Measurements from ENCODE around the gene SLC5A7.

Gene SLC5A7

DNA sequence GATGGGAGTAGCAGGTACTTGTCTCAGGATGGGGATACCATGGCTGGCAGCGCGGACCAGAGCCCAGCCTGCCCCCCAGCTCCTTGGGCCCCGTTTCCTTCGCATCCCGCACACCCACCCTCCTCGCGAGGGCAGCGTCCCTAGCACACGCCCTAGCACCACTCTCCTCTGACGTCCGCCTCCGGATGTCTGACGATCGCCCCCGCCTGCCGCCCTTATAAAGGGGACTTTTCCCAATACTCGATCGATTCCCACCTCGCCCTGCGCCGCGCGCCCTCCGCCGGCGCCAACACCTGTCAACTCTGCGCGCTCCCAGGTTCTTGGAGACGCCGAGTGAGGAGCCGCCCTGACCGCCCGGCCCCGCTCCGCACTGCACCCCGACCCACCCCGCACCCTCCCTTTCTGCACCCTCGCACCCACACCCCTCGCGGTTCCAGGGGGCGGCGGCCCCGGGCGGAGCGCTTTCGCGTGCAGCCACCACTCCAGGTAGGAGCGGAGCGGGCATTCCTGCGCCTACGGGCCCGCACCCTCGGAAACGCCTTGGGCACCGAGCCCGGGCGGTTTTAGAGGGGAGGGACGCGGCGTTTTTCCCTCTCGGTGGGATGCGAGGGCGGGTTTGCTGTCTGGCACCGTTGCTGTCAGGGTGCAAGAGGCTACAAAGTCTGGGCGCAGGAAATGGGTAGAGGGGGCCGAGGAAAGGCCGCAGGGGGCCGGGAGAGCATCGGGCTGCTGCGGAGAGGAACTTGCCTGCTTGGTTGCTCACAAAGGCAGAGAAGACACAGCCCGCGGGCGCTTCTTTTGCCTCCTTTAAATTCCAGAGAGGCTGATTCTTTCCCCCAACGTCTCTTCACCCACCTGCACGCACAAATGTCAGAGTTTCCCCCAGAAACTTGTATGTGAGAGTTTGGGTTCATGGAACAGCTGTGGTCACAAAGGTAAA is at the start of gene SLC5A7:
SLC5A7 (plus strand) TSS at position 247 of the 940 bp plus-strand sequence. CDS start 1,632 bp downstream, outside the sequence.
- DNase-seq (ENCODE audit: low read depth in 3 of 3) = no peak

DNA sequence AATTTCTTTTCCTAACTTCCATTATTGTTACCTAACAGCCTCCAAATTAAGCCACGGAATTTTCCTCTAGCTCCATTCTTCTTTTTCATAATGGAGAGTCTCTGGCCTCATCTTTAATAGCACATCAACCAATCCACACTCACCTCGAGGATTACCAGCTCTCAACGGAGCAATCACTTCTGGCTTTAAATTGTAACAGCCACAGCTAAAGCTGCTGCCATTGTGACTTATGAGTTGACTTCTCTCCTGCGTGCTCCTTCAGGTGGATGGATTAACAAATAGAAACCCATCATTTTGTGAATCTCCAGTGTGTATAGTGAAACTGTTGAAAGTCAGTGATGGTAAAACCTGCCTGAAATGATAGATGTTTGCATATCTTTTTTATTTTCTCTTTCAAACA is 24.9 kb upstream of the SLC5A7 start:
- no peak for DNase-seq (ENCODE audit: low read depth in 3 of 3)

DNA sequence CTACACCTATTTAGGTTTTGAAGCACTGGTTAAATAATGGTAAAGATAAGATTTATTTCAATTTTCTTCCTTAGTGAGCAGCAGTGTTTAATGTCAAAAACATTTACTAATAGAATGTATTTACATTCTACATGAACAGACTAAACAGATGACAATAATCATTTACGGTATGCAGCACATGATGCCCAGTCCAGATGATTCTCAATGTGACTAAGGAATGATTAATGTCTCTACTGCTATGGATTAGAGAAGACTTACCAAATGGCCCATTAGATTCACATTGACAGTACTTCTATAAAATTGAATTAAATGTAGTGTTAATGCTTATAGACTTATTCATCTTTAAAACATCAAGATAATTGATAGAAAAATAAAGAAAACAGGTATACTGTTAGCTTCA is 22.1 kb upstream of the SLC5A7 start:
- no peak for DNase-seq (ENCODE audit: low read depth in 3 of 3)

DNA sequence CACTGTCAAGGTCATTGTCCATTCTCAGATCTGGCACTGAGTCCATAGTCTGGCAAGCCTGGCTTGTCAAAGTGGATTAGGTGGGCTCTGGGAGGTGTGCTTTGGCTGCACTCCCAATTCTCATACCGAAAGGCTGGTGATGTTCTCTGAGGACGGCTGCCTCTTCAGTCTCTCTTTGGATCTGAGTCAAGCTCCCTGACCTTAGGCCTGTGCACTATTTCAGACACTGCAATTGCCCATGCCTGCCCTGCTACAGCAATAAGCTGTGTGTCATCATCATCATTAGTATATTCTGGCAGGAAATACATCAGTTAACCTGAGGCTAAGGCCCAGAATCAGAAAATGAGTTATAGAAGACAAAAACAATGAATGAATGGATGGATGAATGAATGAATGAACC is 1.6 kb upstream of the SLC5A7 start:
- DNase-seq (ENCODE audit: low read depth in 3 of 3) = no peak

DNA sequence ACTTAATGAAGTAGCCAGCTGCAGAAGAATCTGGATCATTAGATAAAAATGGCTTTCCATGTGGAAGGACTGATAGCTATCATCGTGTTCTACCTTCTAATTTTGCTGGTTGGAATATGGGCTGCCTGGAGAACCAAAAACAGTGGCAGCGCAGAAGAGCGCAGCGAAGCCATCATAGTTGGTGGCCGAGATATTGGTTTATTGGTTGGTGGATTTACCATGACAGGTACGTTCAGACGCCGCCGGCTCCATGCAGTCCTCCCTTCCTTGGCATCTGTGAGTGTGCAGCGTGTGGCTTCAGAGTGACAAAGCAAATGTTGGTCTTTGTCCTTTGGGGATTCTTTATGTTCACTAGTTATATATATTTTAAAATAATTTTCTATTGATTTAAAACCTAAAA is 1.8 kb downstream of the SLC5A7 start:
- no peak for DNase-seq (ENCODE audit: low read depth in 3 of 3)

DNA sequence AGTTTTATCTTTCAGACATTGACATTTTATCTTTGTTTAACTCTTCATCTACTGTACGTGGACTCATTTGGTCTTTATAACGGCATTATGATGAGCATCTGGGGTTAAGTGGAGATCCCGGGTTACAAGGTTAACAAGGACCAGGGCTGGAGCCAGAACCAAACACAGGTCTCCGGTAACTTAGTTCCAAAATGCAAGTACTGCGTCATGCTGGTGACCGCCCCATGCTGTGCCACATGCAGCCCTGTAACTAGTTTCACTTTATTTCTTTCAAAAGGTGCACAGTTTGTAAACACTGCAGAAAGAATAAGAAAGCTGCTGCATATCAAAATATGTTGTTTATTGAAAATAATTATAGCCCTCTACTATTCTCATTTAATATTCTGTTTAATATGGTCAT is 3.1 kb downstream of the SLC5A7 start:
- no peak for DNase-seq (ENCODE audit: low read depth in 3 of 3)

DNA sequence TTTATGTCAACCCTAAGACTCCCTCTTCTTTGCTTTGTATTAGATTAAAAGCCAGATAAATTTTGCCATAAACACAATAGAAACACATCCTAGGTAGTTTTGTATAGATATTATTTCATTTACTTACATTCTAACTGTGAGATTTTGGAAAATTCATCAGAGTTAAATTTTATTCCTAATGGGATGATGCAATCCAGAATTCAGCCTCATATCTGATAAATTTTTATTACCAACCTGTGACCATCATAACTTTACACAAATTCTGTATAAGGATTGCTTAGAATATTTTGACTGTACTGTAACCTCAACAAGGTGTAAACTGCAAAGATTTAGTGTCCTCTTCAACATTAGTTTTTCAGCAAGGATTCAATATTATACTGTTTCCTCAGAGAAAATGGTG is 4.4 kb downstream of the SLC5A7 start:
- DNase-seq (ENCODE audit: low read depth in 3 of 3) = no peak

DNA sequence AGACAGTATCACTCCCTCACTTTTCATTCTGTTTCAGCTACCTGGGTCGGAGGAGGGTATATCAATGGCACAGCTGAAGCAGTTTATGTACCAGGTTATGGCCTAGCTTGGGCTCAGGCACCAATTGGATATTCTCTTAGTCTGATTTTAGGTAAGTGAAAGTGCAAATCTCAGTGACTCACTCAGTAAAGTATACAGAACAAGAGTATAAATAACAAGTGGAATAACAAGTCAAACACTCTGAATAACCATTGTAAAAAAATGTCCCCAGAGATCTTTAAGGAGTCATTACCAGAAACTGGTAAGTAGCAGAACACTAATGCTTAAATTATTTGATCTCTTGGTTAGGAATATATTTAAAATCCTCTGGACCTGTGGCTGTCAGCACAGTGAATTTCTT is 5.7 kb downstream of the SLC5A7 start:
- no peak for DNase-seq (ENCODE audit: low read depth in 3 of 3)

DNA sequence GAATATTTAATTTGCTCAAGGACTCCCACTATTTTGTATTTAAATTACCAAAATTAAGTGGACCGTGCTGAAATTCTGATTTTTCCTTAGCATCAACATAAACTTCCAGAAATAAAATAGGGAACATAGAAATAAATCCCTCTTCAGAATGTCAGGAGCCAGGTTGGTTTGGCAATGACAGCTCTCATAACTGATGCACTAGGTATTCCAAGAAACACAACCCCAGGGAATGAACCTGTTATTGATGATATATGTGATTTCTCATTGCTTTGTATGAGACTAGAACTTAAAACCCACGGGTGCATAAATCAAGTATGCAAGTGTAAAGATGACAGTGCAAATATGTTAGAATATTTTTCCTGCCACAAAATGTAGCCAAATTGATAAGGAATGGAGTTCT is 12.8 kb downstream of the SLC5A7 start:
- DNase-seq (ENCODE audit: low read depth in 3 of 3) = no peak

DNA sequence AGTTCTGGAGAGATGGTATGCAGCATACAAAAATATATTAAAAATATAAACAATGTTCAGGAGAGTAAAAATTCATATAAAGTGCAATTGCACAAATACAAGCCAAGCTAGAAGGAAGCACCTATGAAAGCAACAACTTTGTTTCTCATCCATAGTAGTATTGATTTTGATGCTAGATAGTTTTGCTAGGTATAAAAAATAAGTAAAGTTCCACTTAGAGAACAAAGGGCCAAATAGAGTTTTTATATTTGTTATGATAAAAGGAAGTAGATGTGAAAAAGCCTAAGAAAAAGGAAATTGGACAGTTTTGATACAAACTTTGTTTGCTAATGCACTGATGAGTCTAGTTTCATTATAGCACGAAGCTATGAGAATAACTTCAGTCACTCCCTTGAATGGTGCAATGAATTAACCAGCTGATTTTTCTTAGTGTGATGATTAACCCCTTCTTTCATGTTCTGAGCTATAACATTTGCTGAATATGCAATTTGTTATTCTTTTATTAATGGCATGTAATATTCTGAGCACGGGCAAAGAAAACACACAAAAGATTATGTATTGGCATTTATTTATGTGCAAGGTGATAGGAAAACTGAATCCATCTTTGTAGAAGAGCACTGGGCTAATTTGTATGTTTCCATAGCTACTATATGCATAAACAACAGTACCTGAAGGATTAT is 24.7 kb downstream of the SLC5A7 start:
- DNase-seq (ENCODE audit: low read depth in 3 of 3) = no peak

DNA sequence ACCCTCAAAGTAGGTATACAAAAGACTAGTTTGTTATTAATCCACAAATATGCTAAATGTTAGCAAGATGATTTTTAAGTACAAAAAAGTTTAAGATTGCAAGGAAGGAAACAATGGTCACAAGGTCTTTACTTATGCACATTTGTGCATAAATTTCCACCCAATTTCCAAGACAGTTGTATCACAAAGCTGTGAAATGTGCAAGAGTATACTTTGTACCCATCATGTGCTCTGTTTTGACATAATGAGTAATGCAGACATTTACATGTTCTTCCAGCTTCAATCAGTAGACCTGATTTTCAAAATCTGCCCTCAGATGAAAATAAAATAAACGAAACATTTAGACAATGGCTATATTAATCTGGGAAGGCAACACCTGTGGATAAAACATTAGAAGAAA is 27.0 kb downstream of the SLC5A7 start:
- no peak for DNase-seq (ENCODE audit: low read depth in 3 of 3)

DNA sequence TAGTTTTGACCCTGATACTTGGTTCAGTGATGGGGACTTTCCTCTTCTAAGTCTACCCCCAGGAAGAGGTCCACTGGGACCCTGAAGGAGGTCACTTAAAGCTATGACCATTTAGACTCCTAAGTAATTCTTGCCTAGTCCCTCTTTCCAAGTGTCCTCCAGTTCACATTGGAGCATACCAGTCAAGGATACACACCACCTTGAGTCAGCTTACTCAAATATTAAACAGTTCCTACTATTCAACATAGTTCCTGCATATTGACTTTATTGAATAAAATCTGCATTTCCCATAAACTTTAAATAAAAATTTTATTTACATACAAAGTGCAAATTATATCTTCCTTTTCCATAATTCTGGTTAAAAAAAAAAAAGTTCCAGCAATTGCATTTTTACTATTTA is 36.3 kb downstream of the SLC5A7 start:
- no peak for DNase-seq (ENCODE audit: low read depth in 3 of 3)

DNA sequence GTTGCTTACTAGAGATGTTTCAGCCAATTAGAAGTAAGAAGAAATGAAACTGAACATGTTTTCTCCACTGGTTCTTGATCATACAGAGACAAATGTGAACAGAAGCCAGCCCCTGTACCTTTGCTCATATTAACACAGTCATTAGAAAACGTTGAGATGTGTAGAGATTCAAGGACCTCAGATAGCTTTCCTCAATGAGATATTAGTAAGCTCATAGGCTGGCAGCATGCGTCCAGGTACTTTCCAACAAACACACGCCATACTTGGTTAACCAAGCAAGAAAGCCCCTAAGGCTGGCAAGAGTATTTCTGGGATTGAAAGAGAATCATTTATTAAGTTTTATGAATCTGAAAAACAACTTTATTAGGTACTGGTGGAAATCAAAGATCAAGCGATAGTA is 37.5 kb downstream of the SLC5A7 start:
- no peak for DNase-seq (ENCODE audit: low read depth in 3 of 3)

DNA sequence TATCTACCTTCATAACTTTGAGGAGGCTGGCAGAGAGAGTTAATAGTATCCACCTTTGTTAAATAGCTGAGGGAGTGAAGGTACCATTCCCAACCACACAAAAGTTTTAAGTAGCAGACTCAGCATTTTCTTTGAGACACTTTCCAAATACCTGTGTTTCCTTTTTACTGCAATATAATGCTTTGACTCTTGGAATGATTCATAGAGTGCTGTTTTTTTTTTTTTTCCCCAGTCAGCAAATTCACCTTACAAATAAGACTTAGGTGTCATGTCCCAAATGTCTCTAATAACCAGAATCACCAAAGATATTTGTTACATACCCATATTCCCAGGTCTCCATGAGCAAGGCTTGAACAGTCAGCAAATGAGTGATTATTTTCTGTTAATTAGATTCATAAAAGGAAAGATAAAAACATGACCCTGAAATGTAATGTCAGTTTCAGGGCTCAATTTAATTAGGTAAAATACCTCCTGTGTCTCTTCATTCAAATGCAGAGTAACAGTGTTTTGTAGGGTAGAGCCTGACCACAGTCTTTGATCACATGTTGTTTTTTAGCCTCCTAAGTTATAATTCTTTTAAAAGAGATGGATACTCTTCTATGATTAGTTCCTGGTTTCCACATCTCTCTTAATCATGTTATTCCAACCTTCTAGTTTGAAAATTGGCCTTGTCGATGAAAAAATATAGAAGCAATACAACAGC is 39.9 kb downstream of the SLC5A7 start:
- no peak for DNase-seq (ENCODE audit: low read depth in 3 of 3)

DNA sequence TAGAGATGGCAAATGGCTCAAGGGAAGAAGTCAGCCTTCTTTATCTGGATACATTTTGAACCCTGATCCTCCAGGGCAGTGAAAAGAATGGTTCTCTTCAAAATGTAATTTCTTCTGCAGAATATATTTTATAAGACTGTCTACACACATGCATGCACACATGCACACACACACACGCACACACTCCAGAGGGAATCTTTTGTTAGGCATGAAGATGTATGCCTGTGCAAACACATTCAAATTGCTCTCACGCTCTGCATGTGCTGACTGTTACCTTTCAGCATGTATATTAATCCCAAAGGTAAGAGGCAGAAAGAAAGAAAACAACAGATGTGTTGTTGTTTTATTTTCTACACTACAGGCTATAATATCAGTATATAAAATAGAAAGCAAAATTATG is 43.2 kb downstream of the SLC5A7 start:
- DNase-seq (ENCODE audit: low read depth in 3 of 3) = no peak

DNA sequence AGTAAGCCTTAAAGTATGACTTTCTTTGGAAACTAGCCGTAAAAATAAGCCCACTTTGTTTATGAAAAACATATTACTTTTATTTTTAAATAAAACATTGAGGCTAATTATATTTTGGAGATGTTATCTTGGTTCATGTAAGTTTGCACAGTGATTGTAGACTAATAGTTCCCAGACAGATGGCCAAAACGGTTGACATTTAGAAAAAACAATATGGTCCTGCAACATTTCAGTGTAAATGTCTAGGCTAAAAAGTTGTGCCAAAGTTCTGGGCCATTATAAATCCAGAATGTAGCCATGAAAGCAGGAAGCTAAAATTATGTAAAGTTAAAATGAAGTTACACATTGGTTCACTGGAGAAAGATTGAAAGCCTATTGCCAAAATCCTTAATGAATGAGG is 43.6 kb downstream of the SLC5A7 start:
- DNase-seq (ENCODE audit: low read depth in 3 of 3) = no peak

DNA sequence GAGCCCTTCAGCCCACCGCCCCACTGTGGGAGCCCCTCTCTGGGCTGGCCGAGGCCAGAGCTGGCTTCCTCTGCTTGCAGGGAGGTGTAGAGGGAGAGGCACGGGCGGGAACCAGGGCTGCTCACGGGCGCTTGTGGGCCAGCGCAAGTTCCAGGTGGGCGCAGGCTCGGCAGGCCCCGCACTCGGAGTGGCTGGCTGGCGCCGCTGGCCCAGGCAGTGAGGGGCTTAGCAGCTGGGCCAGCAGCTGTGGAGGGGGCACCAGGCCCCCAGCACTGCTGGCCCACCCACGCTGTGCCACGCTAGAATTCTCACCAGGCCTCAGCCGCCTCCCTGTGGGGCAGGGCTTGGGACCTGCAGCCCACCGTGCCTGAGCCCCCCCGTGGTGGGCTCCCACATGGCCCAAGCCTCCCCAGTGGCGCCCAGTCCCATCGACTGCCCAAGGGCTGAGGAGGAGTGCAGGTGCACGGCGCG is 45.2 kb downstream of the SLC5A7 start:
- no peak for DNase-seq (ENCODE audit: low read depth in 3 of 3)

DNA sequence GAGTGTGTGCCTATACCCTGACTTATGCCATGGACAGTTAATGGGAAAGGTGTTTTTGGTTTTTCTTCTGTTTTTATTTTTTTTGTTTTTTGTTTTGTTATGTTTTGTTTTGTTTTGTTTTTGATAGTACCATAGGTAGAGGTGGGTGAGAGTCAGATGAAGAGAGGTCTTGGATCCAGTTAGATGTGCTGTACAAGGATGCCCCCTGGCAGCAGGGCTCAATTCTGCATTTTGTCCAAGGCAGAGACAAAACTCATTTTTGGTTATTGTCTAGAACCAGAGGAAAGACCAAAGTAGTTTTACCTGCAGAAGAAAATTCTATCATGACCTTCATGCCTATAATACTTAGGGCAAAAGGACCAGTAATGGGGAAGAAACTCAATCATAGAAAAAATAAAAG is 48.5 kb downstream of the SLC5A7 start:
- DNase-seq (ENCODE audit: low read depth in 3 of 3) = no peak

DNA sequence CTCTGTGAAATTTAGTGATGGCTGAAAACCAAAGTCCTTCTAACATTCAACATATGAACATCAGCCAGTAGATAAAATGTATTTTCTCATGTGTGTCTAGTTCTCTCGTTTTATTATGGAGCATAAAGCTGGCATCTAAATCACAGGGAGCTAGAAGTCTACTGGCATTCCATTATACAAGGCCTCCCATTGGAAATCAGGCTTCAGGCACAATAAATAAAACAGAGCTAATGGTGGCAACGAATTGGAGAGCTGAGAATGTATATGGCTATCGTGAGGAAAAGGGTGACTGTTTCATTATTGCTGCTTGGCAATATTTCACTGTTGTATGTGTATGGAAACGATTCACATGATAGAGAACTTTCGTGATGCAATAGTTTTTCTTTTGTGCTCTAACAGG is 62.4 kb downstream of the SLC5A7 start:
- no peak for DNase-seq (ENCODE audit: low read depth in 3 of 3)

DNA sequence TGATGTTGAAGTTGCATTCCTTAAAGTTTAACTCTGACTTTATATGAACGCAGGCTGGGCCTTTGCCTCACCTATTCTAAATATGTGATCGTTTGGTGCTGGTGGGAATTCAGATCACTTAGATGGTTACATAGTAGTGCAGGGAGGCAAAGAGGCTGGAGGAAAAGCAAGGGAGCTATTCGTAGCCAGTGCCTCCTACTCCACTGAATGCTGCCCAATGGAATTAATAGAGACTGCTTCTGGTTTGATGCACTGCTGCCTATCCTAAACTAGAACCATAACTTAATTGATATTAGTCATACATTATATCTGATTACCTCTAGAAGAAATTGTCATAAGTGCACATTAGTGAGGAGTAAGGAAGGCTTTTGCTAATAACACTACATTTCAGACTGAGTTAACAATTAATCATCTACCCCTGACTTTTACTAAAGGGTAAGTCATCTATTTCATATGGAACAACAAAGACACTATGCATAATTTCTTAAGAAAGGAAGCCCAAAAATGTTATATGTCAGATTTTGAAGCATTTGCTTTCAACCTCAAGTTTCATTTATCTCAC is 72.3 kb downstream of the SLC5A7 start:
- DNase-seq (ENCODE audit: low read depth in 3 of 3) = no peak

DNA sequence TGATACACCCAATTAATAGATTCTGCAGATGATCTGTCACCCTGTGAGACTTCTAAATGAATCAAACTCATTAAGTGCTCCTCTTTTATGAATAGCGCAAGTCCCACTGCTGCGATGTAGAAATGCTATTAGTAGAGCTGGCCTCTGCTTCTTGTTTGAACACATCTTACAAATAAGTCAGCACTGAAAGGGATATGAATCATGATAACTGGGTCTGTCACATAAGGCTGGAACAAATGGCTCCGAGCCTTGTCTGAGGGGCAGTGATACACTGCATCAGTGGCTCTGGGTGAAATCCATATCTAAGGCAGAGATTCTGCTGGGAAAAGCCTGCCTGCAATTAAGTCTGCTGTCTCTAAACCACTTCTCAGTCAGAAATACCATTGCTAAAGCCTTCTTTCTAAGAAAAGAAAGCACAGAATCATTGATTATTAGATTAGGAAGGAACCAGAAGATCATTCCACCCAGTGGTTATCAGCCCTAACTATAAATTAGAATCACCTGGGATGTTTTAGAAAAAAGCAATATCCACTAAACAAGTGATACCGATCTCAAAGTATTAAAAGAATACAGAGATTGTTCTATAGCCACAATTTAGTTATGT is 75.2 kb downstream of the SLC5A7 start:
- DNase-seq (ENCODE audit: low read depth in 3 of 3) = no peak

All from stimulated activated CD4-positive, alpha-beta T cell treated with anti-CD3 and anti-CD28 coated beads, TNF-alpha, amount 100 ng/mL, for 24 hours (primary cell).